ENCODE measurements around the gene CASQ1.

DNA sequence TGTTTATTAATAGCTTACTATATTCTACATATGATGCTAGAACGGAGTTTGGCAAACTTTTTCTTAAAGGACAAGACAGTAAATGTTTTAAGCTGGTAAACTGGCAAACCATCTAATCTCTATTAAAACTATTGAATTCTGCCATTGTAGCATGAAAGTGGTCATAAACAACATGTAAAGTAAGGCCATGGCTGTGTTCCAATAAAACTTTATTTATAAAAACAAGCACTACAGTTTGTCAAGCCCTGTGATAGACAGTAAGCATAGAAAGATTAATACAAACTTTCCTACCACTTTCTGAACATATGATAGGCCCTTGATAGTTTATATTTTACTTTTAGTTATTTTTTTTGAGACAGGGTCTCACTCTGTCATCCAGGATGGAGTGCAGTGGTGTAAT lies 37.2 kb downstream of the CASQ1 start:
- TF ChIP-seq CTCF (IDR thresholded peaks at IDR 0.05): no peak
- no peak for TF ChIP-seq POLR2A (IDR thresholded peaks at IDR 0.05)
